H1 (cell line): ENCODE data around the gene SCN3B. TPM values are rescaled to one million over a fixed set of nuclear protein-coding genes. Genes with fewer than 3 reads are reported as not detected.

Experiments
- ASH2L ChIP-seq: fragments of 200-600, 300-600 bp; sonication (generic); IDR thresholded peaks from one replicate; pipeline ENCODE4 v1.7.1; 2017; ENCODE audit warnings: low read length
- BACH1 ChIP-seq: IDR thresholded peaks from 2 replicates; pipeline ENCODE4 v1.6.1; 2012; ENCODE audit warnings: low read length, improper control_type of control experiment
- BRCA1 ChIP-seq: IDR thresholded peaks from 2 replicates; pipeline ENCODE4 v1.6.1; 2012; ENCODE audit warnings: low read depth, low read length, improper control_type of control experiment
- CBX5 ChIP-seq: fragments of 300-800, 300-1000 bp; sonication (generic); IDR thresholded peaks from 2 replicates; pipeline ENCODE4 v1.7.1; 2016; ENCODE audit warnings: antibody characterized with exemption, low read length, low read depth
- RBBP5 ChIP-seq: IDR thresholded peaks from 2 replicates; pipeline ENCODE4 v1.7.1; 2012; ENCODE audit warnings: low read depth, mild to moderate bottlenecking, inconsistent platforms, low read length, moderate library complexity, borderline replicate concordance
- polyA plus RNA-seq, 7 experiments: library from polyadenylated mRNA; depleted of rRNA in 3 of 7; stranded (reverse) in 5 of 7; unstranded in 2 of 7; fragments of >200 nt in 5 of 7; fragments of 200-250 nt in 2 of 7; gene quantifications; 1 replicate in 5 of 7; 2 replicates in 1 of 7; 4 replicates in 1 of 7; pipeline versions ENCODE4 v1.2.1 to v1.2.3, GENCODE V29; 2011 to 2013; ENCODE audit warnings: missing spikeins in 2 of 7, mixed read lengths in 2 of 7
- total RNA-seq: library from RNA; stranded (reverse); fragmentation: NEBNext Ultra II Directional; extraction: Animal tissue kit (Norgen Biotek cat#: 25700); gene quantifications from 2 replicates; pipeline ENCODE4 v1.2.1, GENCODE V29; 2021

SCN3B gene
- total and polyA plus RNA-seq, 2 of the 8 experiments (the other 6 are each of a cell fraction or from before 2014, with no cell fraction given): 0.67 to 1.1 TPM

DNA sequence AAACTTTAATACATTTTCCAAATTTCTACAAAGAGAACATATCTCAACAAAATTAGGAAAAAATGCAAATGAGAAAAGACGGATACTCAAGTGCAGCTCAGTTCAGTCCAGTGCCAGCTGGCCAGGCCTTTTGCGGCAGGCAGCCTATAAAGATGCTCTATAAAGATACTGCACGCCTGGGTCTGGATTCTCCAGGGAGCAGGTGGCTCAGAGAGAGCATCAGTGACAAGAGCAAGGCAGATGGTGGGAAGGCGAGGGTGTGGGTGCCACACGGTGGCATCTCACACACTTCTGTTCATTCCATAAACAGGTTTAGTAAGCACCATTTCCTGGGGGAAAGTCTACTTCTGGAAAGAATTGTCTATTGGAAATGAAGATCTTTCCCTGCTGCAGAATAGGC is 18.1 kb upstream of the SCN3B start (continued):
- no peak for TF ChIP-seq BACH1
- TF ChIP-seq BRCA1: no peak
- no peak for TF ChIP-seq RBBP5
- no peak for TF ChIP-seq CBX5
- TF ChIP-seq ASH2L: no peak
